CD14-positive monocyte (primary cell): ENCODE data around the gene MOB3B. TPM values are rescaled to one million over a fixed set of nuclear protein-coding genes. Genes with fewer than 3 reads are reported as not detected.

Experiments
- DNase-seq, 3 donors: peaks; one replicate each; pipeline ENCODE4 v3.0.0-alpha.2; 2011 to 2022
- H2AFZ ChIP-seq: 2 replicates; pipeline ENCODE4 v1.6.0; 2012; ENCODE audit warnings: mild to moderate bottlenecking, low read depth, low read length, inconsistent platforms; ENCODE audit not compliant: insufficient read depth, poor library complexity, severe bottlenecking
- H3K27ac ChIP-seq, 2 donors: 1 replicate in 1 of 2; 2 replicates in 1 of 2; pipeline ENCODE4 v1.5.1; 2012 to 2013; ENCODE audit warnings: low read length in 2 of 2, control low read depth in 1 of 2, inconsistent platforms in 1 of 2, low read depth in 1 of 2, mild to moderate bottlenecking in 1 of 2
- H3K27me3 ChIP-seq, 2 donors: one replicate each; pipeline versions ENCODE4 v1.6.0 to v1.6.1; 2011 to 2013; ENCODE audit warnings: low read length in 2 of 2; ENCODE audit not compliant: control insufficient read depth in 2 of 2, insufficient read depth in 2 of 2
- H3K36me3 ChIP-seq, 2 donors: replicated peaks in 1 of 2; 1 replicate in 1 of 2; 2 replicates in 1 of 2; pipeline versions ENCODE4 v1.5.1 to v1.6.1; 2012 to 2013; ENCODE audit warnings: low read length in 2 of 2, control low read depth in 1 of 2, inconsistent platforms in 1 of 2, mild to moderate bottlenecking in 1 of 2; ENCODE audit not compliant: insufficient read depth in 2 of 2, control insufficient read depth in 1 of 2
- H3K4me1 ChIP-seq, 2 donors: 1 replicate in 1 of 2; 2 replicates in 1 of 2; pipeline versions ENCODE4 v1.5.1 to v1.6.1; 2012 to 2013; ENCODE audit warnings: low read length in 2 of 2, control low read depth in 1 of 2, inconsistent platforms in 1 of 2, mild to moderate bottlenecking in 1 of 2, moderate library complexity in 1 of 2; ENCODE audit not compliant: insufficient read depth in 2 of 2, control insufficient read depth in 1 of 2
- H3K4me2 ChIP-seq: replicated peaks from 2 replicates; pipeline ENCODE3; 2012; ENCODE audit warnings: low read length, moderate library complexity, mild to moderate bottlenecking; ENCODE audit not compliant: poor library complexity, severe bottlenecking; ENCODE audit errors: extremely low read depth
- H3K4me3 ChIP-seq, 3 experiments: fragments of 200-600 bp in 1 of 3; sonication (generic) in 1 of 3; replicated peaks in 1 of 3; 1 replicate in 2 of 3; 2 replicates in 1 of 3; pipeline ENCODE4 v1.5.1; 2011 to 2013; ENCODE audit warnings: low read length in 3 of 3, mild to moderate bottlenecking in 3 of 3, control low read depth in 2 of 3, low read depth in 2 of 3, inconsistent platforms in 1 of 3, moderate library complexity in 1 of 3
- H3K79me2 ChIP-seq: 2 replicates; pipeline ENCODE4 v1.6.0; 2012; ENCODE audit warnings: mild to moderate bottlenecking, control low read depth, inconsistent platforms, low read length, moderate library complexity; ENCODE audit not compliant: insufficient read depth
- H3K9ac ChIP-seq: 2 replicates; pipeline ENCODE4 v1.6.0; 2017; ENCODE audit warnings: low read length, mild to moderate bottlenecking; ENCODE audit not compliant: insufficient read depth, poor library complexity, severe bottlenecking
- H3K9me3 ChIP-seq, 2 donors: replicated peaks in 1 of 2; 1 replicate in 1 of 2; 2 replicates in 1 of 2; pipeline versions ENCODE4 v1.5.1 to v1.6.1; 2012 to 2013; ENCODE audit warnings: low read length in 2 of 2, control low read depth in 1 of 2; ENCODE audit not compliant: control insufficient read depth in 1 of 2, insufficient read depth in 1 of 2
- H4K20me1 ChIP-seq: 2 replicates; pipeline ENCODE4 v1.6.0; 2012; ENCODE audit warnings: mild to moderate bottlenecking, low read length, control low read depth, moderate library complexity; ENCODE audit not compliant: insufficient read depth
- H3K27ac Mint-ChIP-seq, 7 donors: one replicate each; pipeline ENCODE4 v1.8.0; 2020; ENCODE audit warnings: mild to moderate bottlenecking in 7 of 7, mixed read lengths in 7 of 7, moderate library complexity in 6 of 7, inconsistent platforms in 2 of 7
- H3K27me3 Mint-ChIP-seq, 3 donors: one replicate each; pipeline ENCODE4 v1.8.0; 2021 to 2022; ENCODE audit warnings: low read depth in 3 of 3, mild to moderate bottlenecking in 3 of 3, mixed read lengths in 3 of 3, moderate library complexity in 3 of 3, inconsistent platforms in 1 of 3
- H3K36me3 Mint-ChIP-seq, 2 donors: one replicate each; pipeline ENCODE4 v1.8.0; 2020; ENCODE audit warnings: mixed read lengths in 2 of 2, inconsistent platforms in 1 of 2, mild to moderate bottlenecking in 1 of 2
- H3K4me1 Mint-ChIP-seq: one replicate; pipeline ENCODE4 v1.8.0; 2020; ENCODE audit warnings: mild to moderate bottlenecking, mixed read lengths
- H3K4me3 Mint-ChIP-seq, 2 donors: one replicate each; pipeline ENCODE4 v1.8.0; 2020; ENCODE audit warnings: mild to moderate bottlenecking in 2 of 2, mixed read lengths in 2 of 2, moderate library complexity in 1 of 2
- H3K9me3 Mint-ChIP-seq, 7 donors: one replicate each; pipeline ENCODE4 v1.8.0; 2020 to 2022; ENCODE audit warnings: mixed read lengths in 7 of 7, mild to moderate bottlenecking in 6 of 7, moderate library complexity in 6 of 7, inconsistent platforms in 2 of 7
- CTCF ChIP-seq: fragments of 200-600 bp; IDR thresholded peaks from one replicate; pipeline ENCODE4 v1.8.0; 2022; ENCODE audit warnings: antibody characterized with exemption, mild to moderate bottlenecking
- WGBS: methylation state at CpG from one replicate; pipeline ENCODE4 v1.1.5; 2013; ENCODE audit warnings: missing lambda C conversion rate; ENCODE audit not compliant: insufficient coverage; 5-methylcytosine and 5-hydroxymethylcytosine counted together
- intact Hi-C, 2 donors: fragments of 100-400 bp; cut with micrococcal nuclease; formaldehyde crosslinking; loops; one replicate each; pipeline versions ENCODE4 v1.15.0 to v1.15.1; 2023
- polyA plus RNA-seq, 3 donors: library from polyadenylated mRNA; depleted of rRNA in 1 of 3; unstranded in 2 of 3; stranded (reverse) in 1 of 3; fragments of 300-500 nt in 2 of 3; fragments of >200 nt in 1 of 3; fragmentation: Illumina TruSeq in 2 of 3; gene quantifications; 1 replicate in 2 of 3; 2 replicates in 1 of 3; pipeline ENCODE4 v1.2.3, GENCODE V29; 2012 to 2021

Gene MOB3B
- polyA plus RNA-seq, 3 donors: 1.2 to 2.2 (median 1.4) TPM

GRCh38 chr9:27510780-27511179 lies 18.8 kb downstream of the MOB3B start:
- WGBS: no CpG with 5 or more reads among the region's 2 CpGs
- H3K27ac Mint-ChIP-seq: peak overlapping the region in 1 of 7 donors; percentile 59

GRCh38 chr9:27506981-27507380 lies 22.6 kb downstream of the MOB3B start:
- H3K27me3 Mint-ChIP-seq: peaks cover 0 to 1% (median 1%) of the 10 kb centered on the region in 3 donors
- 60% methylated on average over 2 of the region's 2 CpGs for WGBS
- no peak overlapping the region for H3K4me3 Mint-ChIP-seq
- H3K9ac ChIP-seq: no peak overlapping the region
- peaks cover 8% of the 10 kb centered on the region for H3K4me1 Mint-ChIP-seq
- no peaks in the 10 kb centered on the region for H3K9me3 ChIP-seq
- TF ChIP-seq CTCF: no peak
- H3K27me3 ChIP-seq: no peaks in the 10 kb centered on the region
- H3K4me3 ChIP-seq: no peak overlapping the region
- peaks cover 0 to 5% of the 10 kb centered on the region in 2 donors for H3K4me1 ChIP-seq
- peaks cover 0 to 2% (median 0%) of the 10 kb centered on the region in 7 donors for H3K9me3 Mint-ChIP-seq
- no peak overlapping the region for H2AFZ ChIP-seq
- H3K27ac Mint-ChIP-seq: no peak overlapping the region
- no peak overlapping the region for H3K4me2 ChIP-seq
- peaks cover 21% of the 10 kb centered on the region in 2 donors for H3K36me3 Mint-ChIP-seq
- H3K79me2 ChIP-seq: no peaks in the 10 kb centered on the region
- DNase-seq: no peak
- H3K36me3 ChIP-seq: peaks cover 0 to 21% of the 10 kb centered on the region in 2 donors
- H4K20me1 ChIP-seq: peaks cover 4% of the 10 kb centered on the region
- intact Hi-C loops: no loop called here
- H3K27ac ChIP-seq: no peak overlapping the region

More at GRCh38 chr9:27510780-27511179, 18.8 kb downstream of the MOB3B start:
- Mint-ChIP-seq H3K36me3 (peaks cover 45 to 46% of the 10 kb centered on the region in 2 donors), H3K4me1 (peaks cover 3% of the 10 kb centered on the region), H3K9me3 (peaks cover 0 to 2% (median 0%) of the 10 kb centered on the region in 7 donors), H3K27me3 (peaks cover 1 to 2% (median 1%) of the 10 kb centered on the region in 3 donors), H3K4me3 (no peak overlapping the region)
- no peak for TF ChIP-seq CTCF
- H2AFZ ChIP-seq: no peak overlapping the region
- H3K4me3 ChIP-seq: no peak overlapping the region
- peaks cover 34% of the 10 kb centered on the region for H4K20me1 ChIP-seq
- no peak overlapping the region for H3K9ac ChIP-seq
- peaks cover 0 to 25% of the 10 kb centered on the region in 2 donors for H3K36me3 ChIP-seq
- no peaks in the 10 kb centered on the region for H3K27me3 ChIP-seq
- H3K4me2 ChIP-seq: no peak overlapping the region
- H3K27ac ChIP-seq: no peak overlapping the region
- intact Hi-C loops: no loop called here
- no peaks in the 10 kb centered on the region for H3K79me2 ChIP-seq
- DNase-seq: no peak
- H3K4me1 ChIP-seq: no peaks in the 10 kb centered on the region
- no peaks in the 10 kb centered on the region for H3K9me3 ChIP-seq
